Fibroblast of the conjunctiva (primary cell): ENCODE data around the gene SLC48A1.
"Not testable (repeated sequence)": the region's sequence is repeated elsewhere in the genome, so short reads cannot be mapped to it uniquely, and the experiment has no call there.

Experiments
- DNase-seq: peaks from one replicate; pipeline ENCODE4 v3.0.0-alpha.2; 2010; ENCODE audit warnings: low read depth

Gene SLC48A1

GRCh38 chr12:47791351-47791746 is 18.3 kb downstream of the SLC48A1 start:
- DNase-seq = no peak

- no peak for DNase-seq
Observed at GRCh38 chr12:47791874-47792273, 18.8 kb downstream of the SLC48A1 start.

- no peak for DNase-seq
Observed at GRCh38 chr12:47793015-47793681, 20.1 kb downstream of the SLC48A1 start.

GRCh38 chr12:47794679-47795078 is 21.6 kb downstream of the SLC48A1 start:
- no peak for DNase-seq

- no peak for DNase-seq
Observed at GRCh38 chr12:47795121-47795813, 22.2 kb downstream of the SLC48A1 start.

GRCh38 chr12:47795814-47796411 is 22.9 kb downstream of the SLC48A1 start:
- DNase-seq = no peak

- DNase-seq = no peak
Observed at GRCh38 chr12:47797441-47797840, 24.4 kb downstream of the SLC48A1 start.

GRCh38 chr12:47798382-47798948 is 25.4 kb downstream of the SLC48A1 start:
- DNase-seq = no peak

GRCh38 chr12:47799357-47799955 is 26.4 kb downstream of the SLC48A1 start:
- no peak for DNase-seq

GRCh38 chr12:47800582-47800981 is 27.5 kb downstream of the SLC48A1 start:
- no peak for DNase-seq

- DNase-seq = no peak
Observed at GRCh38 chr12:47801170-47801903, 28.3 kb downstream of the SLC48A1 start.

GRCh38 chr12:47801904-47802246 is 28.8 kb downstream of the SLC48A1 start:
- DNase-seq = no peak

- DNase-seq = no peak
Observed at GRCh38 chr12:47802312-47802711, 29.3 kb downstream of the SLC48A1 start.

GRCh38 chr12:47803191-47803875 is 30.3 kb downstream of the SLC48A1 start:
- no peak for DNase-seq

- no peak for DNase-seq
Observed at GRCh38 chr12:47804171-47804570, 31.1 kb downstream of the SLC48A1 start.

GRCh38 chr12:47805417-47805816 is 32.4 kb downstream of the SLC48A1 start:
- DNase-seq = no peak

- no peak for DNase-seq
Observed at GRCh38 chr12:47807338-47807737, 34.3 kb downstream of the SLC48A1 start.

GRCh38 chr12:47808050-47808449 is 35.0 kb downstream of the SLC48A1 start:
- DNase-seq = no peak

- DNase-seq = no peak
Observed at GRCh38 chr12:47808574-47809365, 35.7 kb downstream of the SLC48A1 start.

GRCh38 chr12:47809518-47809917 is 36.5 kb downstream of the SLC48A1 start:
- DNase-seq = not testable (repeated sequence)

- no peak for DNase-seq
Observed at GRCh38 chr12:47811072-47811396, 38.0 kb downstream of the SLC48A1 start.
